K562 (cell line): ENCODE results near the gene POLD4. TPM values are rescaled to one million over a fixed set of nuclear protein-coding genes. Genes with fewer than 3 reads are reported as not detected.

Source experiments
- ATAC-seq: fragments of 200-7000 bp; cut with Tn5 transposase; 3 replicates; pipeline ENCODE4 v1.9.1; 2020; ENCODE audit warnings: moderate library complexity
- BruUV-seq: library from RNA; stranded (reverse); fragments of 400-500 nt; replicated peaks from 2 replicates; lab custom pipeline; 2021; lab: Mats Ljungman, UMichigan
- CTCF ChIA-PET: fragments of 300-600 bp; formaldehyde crosslinking; extraction: SDS; loops from one replicate; lab custom pipeline; 2021; ENCODE audit warnings: low intra/inter-chr PET ratio; lab: Yijun Ruan, JAX
- POLR2A ChIA-PET: fragments of 300-600, 350-650 bp; sonication (Branson Sonifier 250); formaldehyde crosslinking; extraction: SDS; loops from one replicate; lab custom pipeline; 2021; ENCODE audit warnings: antibody characterized with exemption, inconsistent platforms; lab: Yijun Ruan, JAX
- DNase-seq, 4 experiments: peaks; one replicate each; pipeline versions ENCODE4 v3.0.0 to v3.0.0-alpha.2; 2011 to 2018; ENCODE audit warnings: low spot score in 3 of 4, mixed read lengths in 3 of 4; ENCODE audit errors: extremely low read depth in 1 of 4
- FAIRE-seq: peaks from 2 replicates; lab custom pipeline; 2011; peaks lifted over from hg19 to GRCh38; lab: Jason Lieb, UNC
- H2AFZ ChIP-seq: 2 replicates; pipeline ENCODE4 v1.6.0; 2011; ENCODE audit warnings: low read depth, low read length, control low read depth, inconsistent platforms
- H3K27ac ChIP-seq: fragments of 200-600 bp; 3 replicates; pipeline ENCODE4 v1.8.0; 2011; ENCODE audit warnings: low read depth, mild to moderate bottlenecking, control low read depth, inconsistent platforms, low read length, moderate library complexity, mixed read lengths; ENCODE audit errors: extremely low read depth
- H3K27me3 ChIP-seq, 2 experiments: fragments of 300-600 bp in 1 of 2; 2 replicates in 1 of 2; 3 replicates in 1 of 2; pipeline versions ENCODE4 v1.6.0 to v1.8.0; 2011; ENCODE audit warnings: inconsistent platforms in 2 of 2, low read length in 2 of 2, mild to moderate bottlenecking in 1 of 2, mixed read lengths in 1 of 2, moderate library complexity in 1 of 2; ENCODE audit not compliant: control insufficient read depth in 2 of 2, insufficient read depth in 2 of 2
- H3K36me3 ChIP-seq: fragments of 300-600 bp; 3 replicates; pipeline ENCODE4 v1.8.0; 2011; ENCODE audit warnings: mild to moderate bottlenecking, low read length, inconsistent platforms; ENCODE audit not compliant: control insufficient read depth, insufficient read depth
- H3K4me1 ChIP-seq, 2 experiments: fragments of 200-600 bp in 1 of 2; replicated peaks in 1 of 2; 2 replicates in 1 of 2; 3 replicates in 1 of 2; pipeline versions ENCODE4 v1.5.1 to v1.8.0; 2011; ENCODE audit warnings: inconsistent platforms in 2 of 2, low read length in 2 of 2, mild to moderate bottlenecking in 1 of 2, mixed read lengths in 1 of 2, moderate library complexity in 1 of 2; ENCODE audit not compliant: control insufficient read depth in 2 of 2, insufficient read depth in 2 of 2
- H3K4me2 ChIP-seq: 2 replicates; pipeline ENCODE4 v1.6.1; 2011; ENCODE audit warnings: low read length, control low read depth, inconsistent platforms, mixed read lengths; ENCODE audit not compliant: insufficient read depth
- H3K4me3 ChIP-seq: fragments of 200-600 bp; sonication (generic), shearing (Covaris generic); 2 replicates; pipeline ENCODE4 v1.5.1; 2016; ENCODE audit warnings: control low read depth, inconsistent platforms
- H3K79me2 ChIP-seq: fragments of 200-600 bp; 3 replicates; pipeline ENCODE4 v1.8.0; 2011; ENCODE audit warnings: low read length, inconsistent platforms; ENCODE audit not compliant: control insufficient read depth, insufficient read depth
- H3K9ac ChIP-seq, 2 experiments: 2 replicates each; pipeline versions ENCODE4 v1.6.0 to v1.6.1; 2011; ENCODE audit warnings: low read depth in 2 of 2, low read length in 2 of 2, control low read depth in 1 of 2, inconsistent platforms in 1 of 2, mild to moderate bottlenecking in 1 of 2, mixed read lengths in 1 of 2; ENCODE audit not compliant: insufficient read depth in 1 of 2
- H3K9me1 ChIP-seq: one replicate; pipeline ENCODE4 v1.6.0; 2011; ENCODE audit warnings: inconsistent platforms, mild to moderate bottlenecking, low read length, moderate library complexity; ENCODE audit not compliant: control insufficient read depth, insufficient read depth
- H3K9me3 ChIP-seq: replicated peaks from 2 replicates; pipeline ENCODE4 v1.5.1; 2011; ENCODE audit warnings: low read depth, low read length, inconsistent platforms; ENCODE audit not compliant: control insufficient read depth, insufficient read depth
- H4K20me1 ChIP-seq: replicated peaks from 2 replicates; pipeline ENCODE4 v1.6.1; 2011; ENCODE audit warnings: low read length, inconsistent platforms, mixed read lengths; ENCODE audit not compliant: control insufficient read depth, insufficient read depth
- ARID1B ChIP-seq: fragments of 450-650 bp; IDR thresholded peaks from 2 replicates; pipeline ENCODE4 v1.6.1; 2016; ENCODE audit warnings: antibody characterized with exemption, mild to moderate bottlenecking, inconsistent platforms
- BHLHE40 ChIP-seq: IDR thresholded peaks from 2 replicates; pipeline ENCODE4 v1.6.1; 2011; ENCODE audit warnings: low read length, improper control_type of control experiment
- C11orf30 ChIP-seq: fragments of 450-650 bp; IDR thresholded peaks from 2 replicates; pipeline ENCODE4 v1.6.1; 2016; ENCODE audit warnings: low read depth, mild to moderate bottlenecking
- CBX3 ChIP-seq, 2 experiments: IDR thresholded peaks; 1 replicate in 1 of 2; 2 replicates in 1 of 2; pipeline ENCODE4 v1.6.1; 2012; ENCODE audit warnings: inconsistent platforms in 2 of 2, low read length in 2 of 2, borderline replicate concordance in 1 of 2, control low read depth in 1 of 2
- CREB3 ChIP-seq: fragments of 450-650 bp; conservative IDR thresholded peaks from 2 replicates; pipeline ENCODE4 v1.6.1; 2016; ENCODE audit warnings: missing genetic modification characterization, low read depth, mild to moderate bottlenecking, missing compliant biosample characterization, moderate library complexity
- HDAC2 ChIP-seq: fragments of 450-650 bp; IDR thresholded peaks from 2 replicates; pipeline ENCODE4 v1.6.1; 2016; ENCODE audit warnings: mild to moderate bottlenecking
- HDGF ChIP-seq: fragments of 450-650 bp; IDR thresholded peaks from 2 replicates; pipeline ENCODE4 v1.6.1; 2016
- LCOR ChIP-seq: sonication (generic); formaldehyde crosslinking; IDR thresholded peaks from 2 replicates; pipeline ENCODE4 v1.8.0; 2022; ENCODE audit warnings: mild to moderate bottlenecking, missing genetic modification reagents
- RAD21 ChIP-seq, 2 experiments: fragments of 250-450 bp in 1 of 2; fragments of 450-650 bp in 1 of 2; sonication (Bioruptor Pico) in 1 of 2; formaldehyde crosslinking in 1 of 2; IDR thresholded peaks in 1 of 2; conservative IDR thresholded peaks in 1 of 2; 2 replicates each; pipeline versions ENCODE4 v1.4.0 to v1.8.0; 2020 to 2022; ENCODE audit warnings: mild to moderate bottlenecking in 2 of 2, moderate library complexity in 1 of 2
- SMC3 ChIP-seq: conservative IDR thresholded peaks from 2 replicates; pipeline ENCODE4 v1.6.1; 2011; ENCODE audit warnings: low read depth, low read length, improper control_type of control experiment; ENCODE audit not compliant: insufficient read depth
- ZBTB26 ChIP-seq: fragments of 450-650 bp; formaldehyde crosslinking; IDR thresholded peaks from 2 replicates; pipeline ENCODE4 v1.4.0; 2022; ENCODE audit warnings: missing genetic modification characterization
- ZC3H4 ChIP-seq: sonication (generic); formaldehyde crosslinking; IDR thresholded peaks from 2 replicates; pipeline ENCODE4 v1.9.0; 2021; ENCODE audit warnings: missing genetic modification reagents, borderline replicate concordance
- ZEB2 ChIP-seq: fragments of 450-650 bp; IDR thresholded peaks from 2 replicates; pipeline ENCODE4 v1.6.1; 2016
- ZNF184 ChIP-seq: sonication (generic); formaldehyde crosslinking; IDR thresholded peaks from 2 replicates; pipeline ENCODE4 v1.5.0; 2020; ENCODE audit warnings: missing genetic modification reagents
- ZNF445 ChIP-seq: fragments of 250-450 bp; sonication (Bioruptor Pico); IDR thresholded peaks from 2 replicates; pipeline ENCODE4 v1.4.0; 2020; ENCODE audit warnings: low read depth, mild to moderate bottlenecking, moderate library complexity
- ZNF639 ChIP-seq, 2 experiments: fragments of 200-800 bp in 1 of 2; sonication (Bioruptor generic) in 1 of 2; sonication (generic) in 1 of 2; formaldehyde crosslinking in 1 of 2; IDR thresholded peaks in 1 of 2; conservative IDR thresholded peaks in 1 of 2; 2 replicates each; pipeline versions ENCODE4 v1.5.0 to v1.6.1; 2016 to 2020; ENCODE audit warnings: missing compliant biosample characterization in 1 of 2, missing genetic modification characterization in 1 of 2, missing genetic modification reagents in 1 of 2
- ZNF830 ChIP-seq: fragments of 250-450 bp; sonication (Bioruptor Pico); IDR thresholded peaks from 2 replicates; pipeline ENCODE4 v1.5.0; 2021; ENCODE audit warnings: mild to moderate bottlenecking
- WGBS: fragments of 100-300 bp; shearing (Covaris generic); methylation state at CpG from one replicate; pipeline ENCODE4 v1.1.6; 2016; ENCODE audit warnings: low coverage, mixed read lengths; ENCODE audit not compliant: insufficient coverage; ENCODE audit errors: missing lambda C conversion rate; 5-methylcytosine and 5-hydroxymethylcytosine counted together
- in situ Hi-C: fragments of 300-500 bp; cut with MboI; formaldehyde crosslinking; loops from 4 replicates; pipeline ENCODE4 v1.15.0; 2018; ENCODE audit warnings: inconsistent platforms, mixed read lengths
- intact Hi-C: fragments of 100-400 bp; cut with micrococcal nuclease; formaldehyde crosslinking; loops from 2 replicates; pipeline ENCODE4 v1.14.2; 2022
- polyA plus RNA-seq, 8 experiments: library from polyadenylated mRNA; depleted of rRNA in 4 of 8; stranded (reverse) in 5 of 8; unstranded in 3 of 8; fragments of >200 nt; fragmentation: Nextera tagmentation in 2 of 8; fragmentation: Illumina TruSeq in 1 of 8; extraction: Ambion mirVana in 2 of 8; extraction: Trizol in 1 of 8; gene quantifications; 2 replicates each; pipeline versions ENCODE4 v1.2.1 to v1.2.3, GENCODE V29; 2011 to 2014; ENCODE audit warnings: inconsistent platforms in 1 of 8, missing spikeins in 1 of 8
- total RNA-seq, 7 experiments: library from RNA; depleted of rRNA in 6 of 7; stranded (reverse); fragments of >200 nt in 6 of 7; fragmentation: Illumina TruSeq in 2 of 7; extraction: Trizol in 2 of 7; gene quantifications; 2 replicates each; pipeline versions ENCODE4 v1.2.1 to v1.2.3, GENCODE V29; 2011 to 2021; ENCODE audit warnings: low replicate concordance in 1 of 7

POLD4 gene
- total and polyA plus RNA-seq, 9 of the 15 experiments (the other 6 are each of a cell fraction or from before 2014, with no cell fraction given), result 5.8 to 64.5 (median 18.3) TPM

GRCh38 chr11:67371911-67372320 is 18.6 kb upstream of the POLD4 start (continued):
- no peak for TF ChIP-seq ZNF445
- TF ChIP-seq ZNF184 (CRISPR knock-in tag), result no peak
- 0 out of 2 replicates have a peak, but pooled peaks have one; percentile 2 for TF ChIP-seq ZEB2

- BruUV-seq, result TSS peak; percentile 56
- peak overlapping the region; percentile 60 for H3K4me2 ChIP-seq
- H3K4me3 ChIP-seq, result 0 out of 2 replicates have a peak overlapping the region, but pooled peaks have one; percentile 96
- H3K79me2 ChIP-seq, result peaks cover 39% of the 10 kb centered on the region; the same call in 2 of the 3 replicates
- peak; percentile 58 to 67 (median 63) for DNase-seq
- 55% methylated on average over 7 of the region's 8 CpGs for WGBS
- H3K9me1 ChIP-seq, result no peaks in the 10 kb centered on the region
- peak; percentile 47 for ATAC-seq
- H3K27ac ChIP-seq, result peak overlapping the region; percentile 67; the same call in 2 of the 3 replicates
- H4K20me1 ChIP-seq, result no peaks in the 10 kb centered on the region
- in situ Hi-C loops (no loop called here), intact Hi-C loops (no loop called here)
- H3K9ac ChIP-seq, result peak overlapping the region; percentile 34 to 95; a peak in 3 of 4 replicates
- H2AFZ ChIP-seq, result no peak overlapping the region
- H3K27me3 ChIP-seq, result no peaks in the 10 kb centered on the region
- no peaks in the 10 kb centered on the region for H3K9me3 ChIP-seq
- H3K36me3 ChIP-seq, result no peaks in the 10 kb centered on the region
- peaks cover 53 to 75% of the 10 kb centered on the region in 2 experiments for H3K4me1 ChIP-seq
- FAIRE-seq, result peak; percentile 65
- ChIA-PET POLR2A (interaction anchor here (0.6 to 3.0 kb wide), 8 partner anchors 8 to 85 kb away, joined by 3 to 10 read pairs (median 4); partner anchors contain the start of gene POLD4), CTCF (no interaction called here)
- TF ChIP-seq ARID1B (peak; percentile 35), RAD21 (CRISPR knock-in tag; conservative IDR thresholded peaks at IDR 0.05 in 1 of 2, IDR thresholded peaks at IDR 0.05 in 1 of 2) (peak in 1 of 2 experiments; percentile 29; a peak in 1 of 4 replicates), C11orf30 (no peak), HDAC2 (0 out of 2 replicates have a peak, but pooled peaks have one; percentile 37), ZNF830 (CRISPR knock-in tag) (no peak), HDGF (peak; percentile 95), SMC3 (0 out of 2 replicates have a peak, but pooled peaks have one; percentile 10), ZNF639 (CRISPR knock-in tag; conservative IDR thresholded peaks at IDR 0.05 in 1 of 2, IDR thresholded peaks at IDR 0.05 in 1 of 2) (no peak), BHLHE40 (peak; percentile 94), ZBTB26 (CRISPR knock-in tag) (peak; percentile 84; the same call in 1 of the 2 replicates), LCOR (no peak), CREB3 (tag) (no peak), ZC3H4 (no peak), CBX3 (IDR thresholded peaks at IDR 0.05; ENCODE audit: borderline replicate concordance in 1 of 2, low read length in 2 of 2) (no peak; a peak in 1 of 3 replicates)
These were observed 18.0 kb upstream of the POLD4 start for GRCh38 chr11:67371189-67371910.
